HL-60 (cell line): ENCODE results near the gene LMBR1L.
A peak's percentile ranks its signal among the peaks of the same experiment; 100 is the strongest.

Experiments
- DNase-seq, 2 experiments: peaks; one replicate each; pipeline ENCODE4 v3.0.0-alpha.2; 2010 to 2020; ENCODE audit warnings: low read depth in 1 of 2, low spot score in 1 of 2
- H3K27ac ChIP-seq: fragments of 250-450 bp; sonication (Bioruptor Pico); replicated peaks from 2 replicates; pipeline ENCODE4 v1.5.1; 2020; ENCODE audit warnings: mild to moderate bottlenecking, moderate library complexity
- H3K27me3 ChIP-seq: fragments of 250-450 bp; sonication (Bioruptor Pico); 2 replicates; pipeline ENCODE4 v1.5.1; 2021; ENCODE audit warnings: mild to moderate bottlenecking, moderate library complexity; ENCODE audit not compliant: insufficient read depth, poor library complexity, severe bottlenecking
- H3K4me3 ChIP-seq: replicated peaks from 2 replicates; pipeline ENCODE4 v1.5.1; 2011; ENCODE audit warnings: mild to moderate bottlenecking, control low read depth, low read length; ENCODE audit not compliant: insufficient read depth
- GABPA ChIP-seq: IDR thresholded peaks from 2 replicates; pipeline ENCODE4 v1.6.1; 2012; ENCODE audit warnings: low read depth
- POLR2AphosphoS5 ChIP-seq: IDR thresholded peaks from 2 replicates; pipeline ENCODE4 v1.6.1; 2012; ENCODE audit warnings: low read depth
- SPI1 ChIP-seq: IDR thresholded peaks from 2 replicates; pipeline ENCODE4 v1.6.1; 2012; ENCODE audit warnings: low read depth, mild to moderate bottlenecking, borderline replicate concordance
- TF ChIP-seq, protein P1 (sequence below): IDR thresholded peaks from one replicate; pipeline ENCODE4 v1.5.1; 2011; ENCODE audit warnings: low read length, control low read depth, inconsistent platforms; ENCODE audit not compliant: insufficient read depth
- TF ChIP-seq, protein P2 (sequence below): IDR thresholded peaks from 2 replicates; pipeline ENCODE4 v1.6.1; 2012; ENCODE audit warnings: low read depth; ENCODE audit not compliant: insufficient replicate concordance

Gene LMBR1L

DNA sequence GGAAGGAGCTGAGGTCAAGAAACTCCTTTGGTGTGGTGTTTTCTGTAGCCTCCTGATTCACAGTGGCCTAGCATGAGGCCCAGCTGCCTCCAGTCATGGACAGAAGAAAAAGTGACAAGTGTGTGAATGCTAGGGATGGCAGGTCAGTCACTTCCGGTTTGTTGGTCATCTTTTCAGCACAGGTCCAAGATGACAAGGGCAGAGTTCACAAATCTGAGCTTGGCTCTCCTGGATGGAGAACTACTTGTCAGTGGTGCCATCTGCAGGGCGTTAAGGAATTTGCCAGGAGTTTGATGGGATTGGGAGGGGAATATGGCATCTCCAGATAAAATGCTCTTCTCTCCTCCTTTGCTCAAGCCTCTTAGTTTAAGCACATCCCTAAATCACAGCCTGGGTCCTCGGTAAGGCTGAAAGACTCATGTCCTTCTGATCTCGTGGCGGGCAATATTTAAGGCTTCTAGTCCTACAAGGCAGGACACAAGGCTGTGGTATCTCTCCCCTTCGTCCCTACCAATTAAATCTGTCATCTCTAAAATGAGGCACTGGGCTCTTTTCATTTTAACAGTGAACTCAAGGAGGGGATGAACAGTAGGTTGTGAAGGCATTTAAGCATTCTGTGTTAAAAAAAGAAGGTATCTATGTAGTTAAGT, 10.5 kb upstream of the LMBR1L start:
- Histone ChIP-seq H3K27ac (no peak overlapping the region), H3K27me3 (no peaks in the 10 kb centered on the region), H3K4me3 (no peak overlapping the region)
- no peak for DNase-seq
- TF ChIP-seq POLR2AphosphoS5 (no peak), GABPA (no peak), SPI1 (no peak)
- TF ChIP-seq, protein P1, sequence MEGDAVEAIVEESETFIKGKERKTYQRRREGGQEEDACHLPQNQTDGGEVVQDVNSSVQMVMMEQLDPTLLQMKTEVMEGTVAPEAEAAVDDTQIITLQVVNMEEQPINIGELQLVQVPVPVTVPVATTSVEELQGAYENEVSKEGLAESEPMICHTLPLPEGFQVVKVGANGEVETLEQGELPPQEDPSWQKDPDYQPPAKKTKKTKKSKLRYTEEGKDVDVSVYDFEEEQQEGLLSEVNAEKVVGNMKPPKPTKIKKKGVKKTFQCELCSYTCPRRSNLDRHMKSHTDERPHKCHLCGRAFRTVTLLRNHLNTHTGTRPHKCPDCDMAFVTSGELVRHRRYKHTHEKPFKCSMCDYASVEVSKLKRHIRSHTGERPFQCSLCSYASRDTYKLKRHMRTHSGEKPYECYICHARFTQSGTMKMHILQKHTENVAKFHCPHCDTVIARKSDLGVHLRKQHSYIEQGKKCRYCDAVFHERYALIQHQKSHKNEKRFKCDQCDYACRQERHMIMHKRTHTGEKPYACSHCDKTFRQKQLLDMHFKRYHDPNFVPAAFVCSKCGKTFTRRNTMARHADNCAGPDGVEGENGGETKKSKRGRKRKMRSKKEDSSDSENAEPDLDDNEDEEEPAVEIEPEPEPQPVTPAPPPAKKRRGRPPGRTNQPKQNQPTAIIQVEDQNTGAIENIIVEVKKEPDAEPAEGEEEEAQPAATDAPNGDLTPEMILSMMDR: no peak
- TF ChIP-seq, protein P2, sequence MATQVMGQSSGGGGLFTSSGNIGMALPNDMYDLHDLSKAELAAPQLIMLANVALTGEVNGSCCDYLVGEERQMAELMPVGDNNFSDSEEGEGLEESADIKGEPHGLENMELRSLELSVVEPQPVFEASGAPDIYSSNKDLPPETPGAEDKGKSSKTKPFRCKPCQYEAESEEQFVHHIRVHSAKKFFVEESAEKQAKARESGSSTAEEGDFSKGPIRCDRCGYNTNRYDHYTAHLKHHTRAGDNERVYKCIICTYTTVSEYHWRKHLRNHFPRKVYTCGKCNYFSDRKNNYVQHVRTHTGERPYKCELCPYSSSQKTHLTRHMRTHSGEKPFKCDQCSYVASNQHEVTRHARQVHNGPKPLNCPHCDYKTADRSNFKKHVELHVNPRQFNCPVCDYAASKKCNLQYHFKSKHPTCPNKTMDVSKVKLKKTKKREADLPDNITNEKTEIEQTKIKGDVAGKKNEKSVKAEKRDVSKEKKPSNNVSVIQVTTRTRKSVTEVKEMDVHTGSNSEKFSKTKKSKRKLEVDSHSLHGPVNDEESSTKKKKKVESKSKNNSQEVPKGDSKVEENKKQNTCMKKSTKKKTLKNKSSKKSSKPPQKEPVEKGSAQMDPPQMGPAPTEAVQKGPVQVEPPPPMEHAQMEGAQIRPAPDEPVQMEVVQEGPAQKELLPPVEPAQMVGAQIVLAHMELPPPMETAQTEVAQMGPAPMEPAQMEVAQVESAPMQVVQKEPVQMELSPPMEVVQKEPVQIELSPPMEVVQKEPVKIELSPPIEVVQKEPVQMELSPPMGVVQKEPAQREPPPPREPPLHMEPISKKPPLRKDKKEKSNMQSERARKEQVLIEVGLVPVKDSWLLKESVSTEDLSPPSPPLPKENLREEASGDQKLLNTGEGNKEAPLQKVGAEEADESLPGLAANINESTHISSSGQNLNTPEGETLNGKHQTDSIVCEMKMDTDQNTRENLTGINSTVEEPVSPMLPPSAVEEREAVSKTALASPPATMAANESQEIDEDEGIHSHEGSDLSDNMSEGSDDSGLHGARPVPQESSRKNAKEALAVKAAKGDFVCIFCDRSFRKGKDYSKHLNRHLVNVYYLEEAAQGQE: no peak

DNA sequence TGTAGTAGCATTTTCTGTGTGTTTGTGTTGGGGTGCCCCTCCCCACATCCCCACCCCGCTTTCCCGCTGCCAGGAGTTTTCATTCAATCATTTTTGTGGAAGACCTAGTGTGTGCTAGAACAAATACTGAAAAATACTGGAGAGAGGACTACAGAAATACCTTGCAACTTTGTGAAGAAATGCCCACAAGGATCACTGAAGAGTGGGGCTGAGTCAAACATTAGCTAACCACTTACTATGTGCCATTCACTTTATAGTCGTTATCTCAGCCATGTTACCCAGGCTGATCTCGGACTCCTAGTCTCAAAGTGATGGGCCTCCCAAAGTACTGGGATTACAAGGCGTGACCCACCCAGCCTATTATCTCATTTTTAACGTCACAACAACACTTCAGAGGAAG, 559 bp upstream of the LMBR1L start:
- TF ChIP-seq SPI1 (no peak), POLR2AphosphoS5 (no peak), GABPA (no peak)
- TF ChIP-seq, protein P1: no peak
- TF ChIP-seq, protein P2: no peak
- peak overlapping the region; percentile 61 for H3K27ac ChIP-seq
- peak overlapping the region; percentile 92 for H3K4me3 ChIP-seq
- H3K27me3 ChIP-seq: no peaks in the 10 kb centered on the region
- no peak for DNase-seq

DNA sequence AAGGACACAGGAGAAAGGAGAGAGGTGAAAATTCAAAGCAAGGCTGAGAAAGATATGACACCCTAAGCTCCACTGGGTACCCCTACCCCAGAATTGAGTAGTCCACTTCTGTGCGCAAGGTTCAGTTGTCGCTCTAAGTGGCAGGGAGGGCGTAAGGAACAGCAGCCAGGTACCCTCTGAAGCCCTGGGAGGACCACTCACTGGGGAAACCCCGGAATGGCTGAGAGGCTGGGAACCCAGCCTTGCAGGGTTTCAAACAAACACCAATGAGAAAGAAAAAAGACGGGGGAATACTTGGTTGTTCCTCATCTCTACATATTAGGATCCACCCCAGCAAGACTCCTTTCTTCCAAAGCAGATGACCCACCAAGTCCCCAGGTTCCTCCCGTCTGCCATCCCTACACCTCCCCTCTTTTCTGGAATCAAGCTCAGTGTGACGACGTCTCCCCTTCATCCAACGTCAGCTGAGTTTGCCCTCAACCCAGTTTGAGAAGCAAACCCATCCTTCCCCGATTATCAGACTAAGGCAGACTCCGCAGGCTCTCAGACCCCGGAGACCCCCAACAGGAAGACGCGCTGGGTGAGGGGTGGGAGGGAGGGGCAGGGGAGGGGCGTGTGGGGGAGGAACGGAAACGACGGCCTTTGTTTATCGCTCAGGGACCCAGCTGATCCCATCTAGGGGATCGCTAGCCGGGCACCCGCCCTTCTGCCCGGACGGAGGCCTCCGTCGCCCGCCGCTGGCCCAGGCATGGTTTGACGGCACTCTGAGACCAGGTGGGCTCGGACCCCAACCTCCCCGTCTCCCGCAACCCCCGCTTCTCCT, 795 bp downstream of the LMBR1L start:
- Histone ChIP-seq H3K4me3 (peak overlapping the region; percentile 92), H3K27me3 (no peaks in the 10 kb centered on the region), H3K27ac (peak overlapping the region; percentile 61)
- no peak for TF ChIP-seq POLR2AphosphoS5
- TF ChIP-seq, protein P1: no peak
- TF ChIP-seq, protein P2: no peak
- no peak for DNase-seq
